Measurements from ENCODE around the gene TRA2A. TPM values are rescaled to one million over a fixed set of nuclear protein-coding genes. Genes with fewer than 3 reads are reported as not detected.

TRA2A gene
- total and polyA plus RNA-seq, 4 donors, result 36.3 to 98.7 (median 65.7) TPM

GRCh38 chr7:23487670-23488069 lies 44.1 kb downstream of the TRA2A start:
- intact Hi-C loops (cut with DNase I), result no loop called here
- ATAC-seq (ENCODE audit: low FRiP score), result no peak
- DNase-seq, result no peak
- Histone ChIP-seq H3K27ac (ENCODE audit: low read depth in 1 of 2, low read length in 2 of 2) (no peak overlapping the region), H3K27me3 (ENCODE audit: control insufficient read depth in 1 of 2, insufficient read depth in 2 of 2, low read length in 1 of 2) (no peaks in the 10 kb centered on the region), H3K4me3 (ENCODE audit: low read length in 2 of 2) (no peak overlapping the region), H3K4me1 (ENCODE audit: control insufficient read depth in 1 of 2, insufficient read depth in 2 of 2, low read length in 2 of 2) (no peaks in the 10 kb centered on the region), H3K36me3 (ENCODE audit: control insufficient read depth in 1 of 2, insufficient read depth in 2 of 2, low read length in 1 of 2) (no peaks in the 10 kb centered on the region), H3K9me3 (ENCODE audit: control insufficient read depth, low read length) (peaks cover 2% of the 10 kb centered on the region)
- 48 to 52% methylated on average over 4 of the region's 4 CpGs for WGBS, 2 donors

GRCh38 chr7:23486002-23486773 lies 45.6 kb downstream of the TRA2A start:
- H3K9me3 ChIP-seq (ENCODE audit: control insufficient read depth, low read length), result peaks cover 2% of the 10 kb centered on the region
- no peak for DNase-seq
- no peaks in the 10 kb centered on the region for H3K27me3 ChIP-seq (ENCODE audit: control insufficient read depth in 1 of 2, insufficient read depth in 2 of 2, low read length in 1 of 2)
- WGBS, 2 donors, result 70 to 75% methylated on average over 13 of the region's 13 CpGs
- no peaks in the 10 kb centered on the region for H3K4me1 ChIP-seq (ENCODE audit: control insufficient read depth in 1 of 2, insufficient read depth in 2 of 2, low read length in 2 of 2)
- no peak overlapping the region for H3K27ac ChIP-seq (ENCODE audit: low read depth in 1 of 2, low read length in 2 of 2)
- no peaks in the 10 kb centered on the region for H3K36me3 ChIP-seq (ENCODE audit: control insufficient read depth in 1 of 2, insufficient read depth in 2 of 2, low read length in 1 of 2)
- intact Hi-C loops (cut with DNase I), result no loop called here
- no peak for ATAC-seq (ENCODE audit: low FRiP score)
- no peak overlapping the region for H3K4me3 ChIP-seq (ENCODE audit: low read length in 2 of 2)

GRCh38 chr7:23482686-23483085 lies 49.1 kb downstream of the TRA2A start:
- no peaks in the 10 kb centered on the region for H3K36me3 ChIP-seq (ENCODE audit: control insufficient read depth in 1 of 2, insufficient read depth in 2 of 2, low read length in 1 of 2)
- WGBS, 2 donors, result 96 to 97% methylated on average over 4 of the region's 4 CpGs
- ATAC-seq (ENCODE audit: low FRiP score) (no peak), DNase-seq (no peak)
- H3K27me3 ChIP-seq (ENCODE audit: control insufficient read depth in 1 of 2, insufficient read depth in 2 of 2, low read length in 1 of 2), result no peaks in the 10 kb centered on the region
- H3K4me3 ChIP-seq (ENCODE audit: low read length in 2 of 2), result no peak overlapping the region
- no peak overlapping the region for H3K27ac ChIP-seq (ENCODE audit: low read depth in 1 of 2, low read length in 2 of 2)
- no peaks in the 10 kb centered on the region for H3K4me1 ChIP-seq (ENCODE audit: control insufficient read depth in 1 of 2, insufficient read depth in 2 of 2, low read length in 2 of 2)
- no peaks in the 10 kb centered on the region for H3K9me3 ChIP-seq (ENCODE audit: control insufficient read depth, low read length)
- intact Hi-C loops (cut with DNase I), result no loop called here

- Histone ChIP-seq H3K4me3 (ENCODE audit: low read length in 2 of 2) (no peak overlapping the region), H3K27me3 (ENCODE audit: control insufficient read depth in 1 of 2, insufficient read depth in 2 of 2, low read length in 1 of 2) (peaks cover 0 to 2% of the 10 kb centered on the region in 2 donors), H3K9me3 (ENCODE audit: control insufficient read depth, low read length) (no peaks in the 10 kb centered on the region), H3K27ac (ENCODE audit: low read depth in 1 of 2, low read length in 2 of 2) (no peak overlapping the region), H3K36me3 (ENCODE audit: control insufficient read depth in 1 of 2, insufficient read depth in 2 of 2, low read length in 1 of 2) (no peaks in the 10 kb centered on the region), H3K4me1 (ENCODE audit: control insufficient read depth in 1 of 2, insufficient read depth in 2 of 2, low read length in 2 of 2) (no peaks in the 10 kb centered on the region)
- ATAC-seq (ENCODE audit: low FRiP score) (no peak), DNase-seq (no peak)
- WGBS, 2 donors, result 78 to 79% methylated on average over 6 of the region's 6 CpGs
- intact Hi-C loops (cut with DNase I), result no loop called here
These were observed 53.6 kb downstream of the TRA2A start for GRCh38 chr7:23477962-23478866.

GRCh38 chr7:23477157-23477499 lies 54.7 kb downstream of the TRA2A start:
- peaks cover 0 to 2% of the 10 kb centered on the region in 2 donors for H3K27me3 ChIP-seq (ENCODE audit: control insufficient read depth in 1 of 2, insufficient read depth in 2 of 2, low read length in 1 of 2)
- WGBS, 2 donors, result 50 to 53% methylated on average over 1 of the region's 1 CpG
- H3K4me3 ChIP-seq (ENCODE audit: low read length in 2 of 2), result no peak overlapping the region
- DNase-seq (no peak), ATAC-seq (ENCODE audit: low FRiP score) (no peak)
- no peaks in the 10 kb centered on the region for H3K36me3 ChIP-seq (ENCODE audit: control insufficient read depth in 1 of 2, insufficient read depth in 2 of 2, low read length in 1 of 2)
- H3K4me1 ChIP-seq (ENCODE audit: control insufficient read depth in 1 of 2, insufficient read depth in 2 of 2, low read length in 2 of 2), result no peaks in the 10 kb centered on the region
- no peak overlapping the region for H3K27ac ChIP-seq (ENCODE audit: low read depth in 1 of 2, low read length in 2 of 2)
- intact Hi-C loops (cut with DNase I), result no loop called here
- no peaks in the 10 kb centered on the region for H3K9me3 ChIP-seq (ENCODE audit: control insufficient read depth, low read length)

- intact Hi-C loops (cut with DNase I), result no loop called here
- Histone ChIP-seq H3K4me1 (ENCODE audit: control insufficient read depth in 1 of 2, insufficient read depth in 2 of 2, low read length in 2 of 2) (no peaks in the 10 kb centered on the region), H3K27ac (ENCODE audit: low read depth in 1 of 2, low read length in 2 of 2) (no peak overlapping the region), H3K27me3 (ENCODE audit: control insufficient read depth in 1 of 2, insufficient read depth in 2 of 2, low read length in 1 of 2) (peaks cover 0 to 2% of the 10 kb centered on the region in 2 donors), H3K9me3 (ENCODE audit: control insufficient read depth, low read length) (no peaks in the 10 kb centered on the region), H3K4me3 (ENCODE audit: low read length in 2 of 2) (no peak overlapping the region), H3K36me3 (ENCODE audit: control insufficient read depth in 1 of 2, insufficient read depth in 2 of 2, low read length in 1 of 2) (no peaks in the 10 kb centered on the region)
- ATAC-seq (ENCODE audit: low FRiP score), result no peak
- DNase-seq, result no peak
These were observed 55.3 kb downstream of the TRA2A start for GRCh38 chr7:23476286-23477156.

GRCh38 chr7:23475576-23475839 lies 56.3 kb downstream of the TRA2A start:
- DNase-seq, result no peak
- H3K27ac ChIP-seq (ENCODE audit: low read depth in 1 of 2, low read length in 2 of 2), result no peak overlapping the region
- H3K27me3 ChIP-seq (ENCODE audit: control insufficient read depth in 1 of 2, insufficient read depth in 2 of 2, low read length in 1 of 2), result peaks cover 0 to 2% of the 10 kb centered on the region in 2 donors
- ATAC-seq (ENCODE audit: low FRiP score), result no peak
- H3K4me3 ChIP-seq (ENCODE audit: low read length in 2 of 2), result no peak overlapping the region
- intact Hi-C loops (cut with DNase I), result no loop called here
- H3K9me3 ChIP-seq (ENCODE audit: control insufficient read depth, low read length), result no peaks in the 10 kb centered on the region
- no peaks in the 10 kb centered on the region for H3K36me3 ChIP-seq (ENCODE audit: control insufficient read depth in 1 of 2, insufficient read depth in 2 of 2, low read length in 1 of 2)
- no peaks in the 10 kb centered on the region for H3K4me1 ChIP-seq (ENCODE audit: control insufficient read depth in 1 of 2, insufficient read depth in 2 of 2, low read length in 2 of 2)

GRCh38 chr7:23474829-23475575 lies 56.8 kb downstream of the TRA2A start:
- WGBS, 2 donors, result 6 to 7% methylated on average over 15 of the region's 15 CpGs
- DNase-seq, result no peak
- peaks cover 0 to 2% of the 10 kb centered on the region in 2 donors for H3K27me3 ChIP-seq (ENCODE audit: control insufficient read depth in 1 of 2, insufficient read depth in 2 of 2, low read length in 1 of 2)
- no peaks in the 10 kb centered on the region for H3K36me3 ChIP-seq (ENCODE audit: control insufficient read depth in 1 of 2, insufficient read depth in 2 of 2, low read length in 1 of 2)
- no peak overlapping the region for H3K4me3 ChIP-seq (ENCODE audit: low read length in 2 of 2)
- no peak overlapping the region for H3K27ac ChIP-seq (ENCODE audit: low read depth in 1 of 2, low read length in 2 of 2)
- no peaks in the 10 kb centered on the region for H3K4me1 ChIP-seq (ENCODE audit: control insufficient read depth in 1 of 2, insufficient read depth in 2 of 2, low read length in 2 of 2)
- no peak for ATAC-seq (ENCODE audit: low FRiP score)
- intact Hi-C loops (cut with DNase I), result no loop called here
- no peaks in the 10 kb centered on the region for H3K9me3 ChIP-seq (ENCODE audit: control insufficient read depth, low read length)
